Measurements from ENCODE around the gene SUMF1. TPM values are rescaled to one million over a fixed set of nuclear protein-coding genes. Genes with fewer than 3 reads are reported as not detected.

SUMF1 gene
- total RNA-seq, 4 donors from 2014 or later, result 15.7 to 28.9 (median 26.8) TPM

- Histone ChIP-seq H3K4me1 (peaks cover 0 to 2% (median 0%) of the 10 kb centered on the region in 4 donors), H3K27ac (peak overlapping the region in 2 of 4 donors; percentile 36 to 41), H3K9me3 (no peaks in the 10 kb centered on the region), H3K4me3 (peak overlapping the region in 3 of 4 donors; percentile 12 to 35 (median 26)), H3K36me3 (no peaks in the 10 kb centered on the region), H3K27me3 (no peaks in the 10 kb centered on the region)
- DNase-seq, result peak in 2 of 3 donors; percentile 38 to 80
- TF ChIP-seq POLR2A (IDR thresholded peaks at IDR 0.05), result no peak
- TF ChIP-seq, protein P1, sequence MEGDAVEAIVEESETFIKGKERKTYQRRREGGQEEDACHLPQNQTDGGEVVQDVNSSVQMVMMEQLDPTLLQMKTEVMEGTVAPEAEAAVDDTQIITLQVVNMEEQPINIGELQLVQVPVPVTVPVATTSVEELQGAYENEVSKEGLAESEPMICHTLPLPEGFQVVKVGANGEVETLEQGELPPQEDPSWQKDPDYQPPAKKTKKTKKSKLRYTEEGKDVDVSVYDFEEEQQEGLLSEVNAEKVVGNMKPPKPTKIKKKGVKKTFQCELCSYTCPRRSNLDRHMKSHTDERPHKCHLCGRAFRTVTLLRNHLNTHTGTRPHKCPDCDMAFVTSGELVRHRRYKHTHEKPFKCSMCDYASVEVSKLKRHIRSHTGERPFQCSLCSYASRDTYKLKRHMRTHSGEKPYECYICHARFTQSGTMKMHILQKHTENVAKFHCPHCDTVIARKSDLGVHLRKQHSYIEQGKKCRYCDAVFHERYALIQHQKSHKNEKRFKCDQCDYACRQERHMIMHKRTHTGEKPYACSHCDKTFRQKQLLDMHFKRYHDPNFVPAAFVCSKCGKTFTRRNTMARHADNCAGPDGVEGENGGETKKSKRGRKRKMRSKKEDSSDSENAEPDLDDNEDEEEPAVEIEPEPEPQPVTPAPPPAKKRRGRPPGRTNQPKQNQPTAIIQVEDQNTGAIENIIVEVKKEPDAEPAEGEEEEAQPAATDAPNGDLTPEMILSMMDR (IDR thresholded peaks at IDR 0.05), result peak; percentile 58 to 83 (median 82)
Measured at GRCh38 chr3:4350789-4351163, 116.3 kb downstream of the SUMF1 start.

GRCh38 chr3:4343258-4343657, 123.8 kb downstream of the SUMF1 start:
- DNase-seq, result no peak
- no peaks in the 10 kb centered on the region for H3K36me3 ChIP-seq
- H3K9me3 ChIP-seq, result no peaks in the 10 kb centered on the region
- H3K27ac ChIP-seq, result no peak overlapping the region
- H3K27me3 ChIP-seq, result no peaks in the 10 kb centered on the region
- no peaks in the 10 kb centered on the region for H3K4me1 ChIP-seq
- no peak overlapping the region for H3K4me3 ChIP-seq
- no peak for TF ChIP-seq POLR2A (IDR thresholded peaks at IDR 0.05)

- no peaks in the 10 kb centered on the region for H3K9me3 ChIP-seq
Measured at GRCh38 chr3:4341336-4341675, 125.8 kb downstream of the SUMF1 start.

DNA sequence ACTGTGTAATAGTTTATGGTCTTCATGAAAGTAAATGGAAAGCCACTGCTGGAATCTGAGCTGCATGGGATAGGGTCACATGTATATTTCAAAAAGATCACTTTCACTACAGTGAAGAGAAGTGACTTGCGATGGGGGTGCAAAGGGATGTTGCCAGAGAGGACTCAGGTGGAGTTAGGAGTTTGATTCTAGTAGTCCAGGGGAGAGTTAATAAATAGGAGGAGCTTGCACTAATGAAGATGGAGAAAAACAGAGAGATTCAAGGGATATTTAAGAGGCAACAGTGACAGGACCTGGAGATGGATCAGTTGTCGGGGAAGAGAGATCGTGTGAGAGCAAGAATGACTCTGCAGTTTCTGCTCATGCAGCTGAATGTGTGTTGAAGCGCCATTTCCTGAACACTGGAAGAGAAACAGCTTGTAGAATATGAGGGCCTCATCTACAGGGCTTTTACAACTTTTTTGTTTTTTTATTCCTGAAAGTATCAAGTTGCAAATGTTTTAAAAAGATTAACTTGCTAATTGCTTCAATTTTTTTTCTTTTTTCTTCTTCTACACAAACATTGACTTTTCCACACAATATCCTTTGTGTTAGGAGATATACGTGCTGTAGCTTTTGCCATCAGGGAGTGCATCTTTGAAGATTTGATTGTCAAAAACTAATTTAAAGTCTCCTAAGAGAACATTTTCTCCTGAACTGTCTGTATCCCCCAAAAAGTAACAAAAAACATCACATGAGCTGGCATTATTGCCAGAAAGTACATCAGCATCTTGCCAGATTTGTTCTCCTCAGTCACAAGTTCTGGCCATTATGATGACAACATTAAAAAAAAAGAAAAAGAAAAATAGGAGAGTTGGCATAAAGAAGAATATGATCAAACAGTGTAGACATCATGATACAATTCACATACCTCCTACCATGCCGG, 126.4 kb downstream of the SUMF1 start:
- no peak for DNase-seq
- TF ChIP-seq, protein P1 (IDR thresholded peaks at IDR 0.05), result no peak
- no peak for TF ChIP-seq POLR2A (IDR thresholded peaks at IDR 0.05)
- Histone ChIP-seq H3K4me3 (no peak overlapping the region), H3K27me3 (no peaks in the 10 kb centered on the region), H3K4me1 (no peaks in the 10 kb centered on the region), H3K36me3 (no peaks in the 10 kb centered on the region), H3K27ac (no peak overlapping the region), H3K9me3 (no peaks in the 10 kb centered on the region)

More at GRCh38 chr3:4341336-4341675, 125.8 kb downstream of the SUMF1 start:
- Histone ChIP-seq H3K4me1 (no peaks in the 10 kb centered on the region), H3K27ac (no peak overlapping the region), H3K27me3 (no peaks in the 10 kb centered on the region), H3K4me3 (no peak overlapping the region), H3K36me3 (no peaks in the 10 kb centered on the region)
- no peak for DNase-seq
- TF ChIP-seq, protein P1 (IDR thresholded peaks at IDR 0.05), result no peak
- no peak for TF ChIP-seq POLR2A (IDR thresholded peaks at IDR 0.05)

DNA sequence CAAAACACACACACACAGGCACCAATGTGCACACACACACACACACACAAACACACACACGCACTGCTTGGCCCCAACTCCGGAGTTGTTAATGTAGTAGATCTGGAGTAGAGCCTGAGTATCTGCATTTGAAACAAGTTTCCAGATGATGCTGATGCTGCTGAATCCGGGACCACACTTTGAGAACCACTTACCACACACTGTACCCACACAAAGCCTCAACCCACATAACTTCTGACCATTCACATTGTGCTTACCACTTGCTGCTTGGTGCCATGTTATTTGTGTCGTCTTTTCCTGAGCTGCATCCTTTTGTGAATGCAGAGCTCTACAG, 127.0 kb downstream of the SUMF1 start:
- no peak for TF ChIP-seq POLR2A (IDR thresholded peaks at IDR 0.05)
- TF ChIP-seq, protein P1 (IDR thresholded peaks at IDR 0.05), result no peak
- Histone ChIP-seq H3K36me3 (no peaks in the 10 kb centered on the region), H3K9me3 (no peaks in the 10 kb centered on the region), H3K27me3 (no peaks in the 10 kb centered on the region), H3K27ac (no peak overlapping the region), H3K4me1 (no peaks in the 10 kb centered on the region), H3K4me3 (no peak overlapping the region)
- no peak for DNase-seq

DNA sequence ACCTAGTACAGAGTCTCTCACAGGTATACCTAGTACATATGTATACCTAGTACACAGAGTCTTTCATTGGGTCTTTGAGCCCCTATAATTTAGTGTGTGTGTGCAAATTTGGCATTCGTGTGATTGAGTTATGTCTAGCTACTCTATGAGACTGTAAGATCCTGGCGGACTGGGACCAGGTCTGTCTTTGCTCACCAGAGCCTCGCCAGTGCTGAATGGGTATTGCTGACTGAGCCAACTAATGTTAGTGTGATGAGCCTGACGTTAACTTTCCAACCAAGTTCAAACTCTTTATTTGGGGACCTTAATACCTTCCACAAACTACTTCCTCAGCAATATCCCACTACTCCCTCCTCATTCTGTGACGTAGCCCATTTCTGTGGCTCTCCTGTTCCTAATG, 128.3 kb downstream of the SUMF1 start:
- no peak for DNase-seq
- no peak overlapping the region for H3K27ac ChIP-seq
- TF ChIP-seq, protein P1 (IDR thresholded peaks at IDR 0.05), result no peak
- no peak for TF ChIP-seq POLR2A (IDR thresholded peaks at IDR 0.05)

More for the DNA sequence above, 128.3 kb downstream of the SUMF1 start:
- H3K36me3 ChIP-seq, result no peaks in the 10 kb centered on the region
- no peaks in the 10 kb centered on the region for H3K9me3 ChIP-seq
- H3K4me3 ChIP-seq, result no peak overlapping the region
- no peaks in the 10 kb centered on the region for H3K4me1 ChIP-seq
- no peaks in the 10 kb centered on the region for H3K27me3 ChIP-seq
